Upper lobe of left lung (tissue), 4 donors: ENCODE measurements around the gene P3H2.

Experiments
- EP300 ChIP-seq, 4 donors: sonication (generic); formaldehyde crosslinking; IDR thresholded peaks; one replicate each; pipeline ENCODE4 v1.5.1; 2017; ENCODE audit warnings: antibody characterized with exemption in 4 of 4, control low read depth in 2 of 4
- POLR2A ChIP-seq, 4 donors: fragments of 450-650 bp; IDR thresholded peaks; one replicate each; pipeline ENCODE4 v1.5.1; 2016 to 2017; ENCODE audit warnings: antibody characterized with exemption in 4 of 4, mild to moderate bottlenecking in 2 of 4
- TF ChIP-seq, protein P1 (sequence below), 6 experiments: fragments of 450-650 bp in 4 of 6; fragments of 200-600 bp in 2 of 6; sonication (generic) in 2 of 6; IDR thresholded peaks; one replicate each; pipeline ENCODE4 v1.5.1; 2016 to 2019; ENCODE audit warnings: antibody characterized with exemption in 6 of 6

DNA sequence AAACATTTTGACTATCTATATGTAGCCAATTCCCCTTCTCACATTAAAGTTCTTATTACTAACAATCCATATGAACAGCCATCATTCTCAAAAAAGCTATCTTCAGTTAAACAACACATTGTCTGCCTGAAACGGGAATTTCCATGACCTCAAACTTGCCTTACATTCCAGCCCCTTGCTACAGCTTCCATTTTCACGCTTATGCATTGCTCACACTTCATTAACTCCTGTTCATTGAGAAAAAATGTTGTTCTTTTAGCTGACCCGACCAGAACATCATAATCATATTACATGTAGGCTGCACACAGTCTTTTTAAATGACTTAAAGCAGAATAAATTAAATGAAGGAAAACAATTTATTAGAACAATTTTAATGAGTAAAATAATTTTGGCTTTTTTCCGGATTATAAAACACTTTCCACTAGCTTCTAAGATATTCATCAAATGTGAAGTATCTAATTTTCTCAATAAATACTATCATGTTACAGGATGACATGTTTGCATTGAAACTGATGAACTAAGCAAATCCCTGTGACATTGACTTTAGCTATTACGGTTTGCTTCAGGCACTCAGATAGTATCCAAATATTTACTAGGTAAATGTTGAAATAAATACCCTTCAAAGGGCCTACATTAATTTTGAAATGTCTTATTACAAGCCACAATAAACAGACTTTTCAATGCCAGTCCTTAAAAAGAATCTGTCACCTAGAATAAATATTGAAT lies 49.9 kb downstream of the P3H2 start:
- TF ChIP-seq, protein P1, sequence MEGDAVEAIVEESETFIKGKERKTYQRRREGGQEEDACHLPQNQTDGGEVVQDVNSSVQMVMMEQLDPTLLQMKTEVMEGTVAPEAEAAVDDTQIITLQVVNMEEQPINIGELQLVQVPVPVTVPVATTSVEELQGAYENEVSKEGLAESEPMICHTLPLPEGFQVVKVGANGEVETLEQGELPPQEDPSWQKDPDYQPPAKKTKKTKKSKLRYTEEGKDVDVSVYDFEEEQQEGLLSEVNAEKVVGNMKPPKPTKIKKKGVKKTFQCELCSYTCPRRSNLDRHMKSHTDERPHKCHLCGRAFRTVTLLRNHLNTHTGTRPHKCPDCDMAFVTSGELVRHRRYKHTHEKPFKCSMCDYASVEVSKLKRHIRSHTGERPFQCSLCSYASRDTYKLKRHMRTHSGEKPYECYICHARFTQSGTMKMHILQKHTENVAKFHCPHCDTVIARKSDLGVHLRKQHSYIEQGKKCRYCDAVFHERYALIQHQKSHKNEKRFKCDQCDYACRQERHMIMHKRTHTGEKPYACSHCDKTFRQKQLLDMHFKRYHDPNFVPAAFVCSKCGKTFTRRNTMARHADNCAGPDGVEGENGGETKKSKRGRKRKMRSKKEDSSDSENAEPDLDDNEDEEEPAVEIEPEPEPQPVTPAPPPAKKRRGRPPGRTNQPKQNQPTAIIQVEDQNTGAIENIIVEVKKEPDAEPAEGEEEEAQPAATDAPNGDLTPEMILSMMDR (IDR thresholded peaks at IDR 0.05) = no peak
- no peak for TF ChIP-seq POLR2A (IDR thresholded peaks at IDR 0.05)
- no peak for TF ChIP-seq EP300 (IDR thresholded peaks at IDR 0.05)
